Measurements from ENCODE around the gene CILP2. TPM values are rescaled to one million over a fixed set of nuclear protein-coding genes. Genes with fewer than 3 reads are reported as not detected.

CILP2 gene
- total RNA-seq, 2 donors from 2014 or later: 0.73 to 0.99 TPM

- no peak for ATAC-seq
- Mint-ChIP-seq H3K36me3 (ENCODE audit: low read depth) (peaks cover 2% of the 10 kb centered on the region), H3K27me3 (no peaks in the 10 kb centered on the region), H3K27ac (peak overlapping the region; percentile 96), H3K4me3 (no peak overlapping the region), H3K4me1 (peaks cover 32% of the 10 kb centered on the region)
- H3K9me3 ChIP-seq (ENCODE audit: control insufficient read depth, low read length, poor library complexity, severe bottlenecking): no peaks in the 10 kb centered on the region
- no peak for DNase-seq
Observed at GRCh38 chr19:19587771-19588170, 49.7 kb downstream of the CILP2 start.

GRCh38 chr19:19588546-19588945 is 50.5 kb downstream of the CILP2 start:
- peak overlapping the region; percentile 96 for H3K27ac Mint-ChIP-seq
- DNase-seq (no peak), ATAC-seq (no peak)
- H3K4me3 Mint-ChIP-seq: peak overlapping the region; percentile 59
- no peaks in the 10 kb centered on the region for H3K27me3 Mint-ChIP-seq
- H3K9me3 ChIP-seq (ENCODE audit: control insufficient read depth, low read length, poor library complexity, severe bottlenecking): no peaks in the 10 kb centered on the region
- peaks cover 31% of the 10 kb centered on the region for H3K4me1 Mint-ChIP-seq
- peaks cover 2% of the 10 kb centered on the region for H3K36me3 Mint-ChIP-seq (ENCODE audit: low read depth)

- H3K9me3 ChIP-seq (ENCODE audit: control insufficient read depth, low read length, poor library complexity, severe bottlenecking): no peaks in the 10 kb centered on the region
- ATAC-seq (peak; percentile 91), DNase-seq (peak; percentile 43 to 69 (median 54))
- Mint-ChIP-seq H3K4me1 (peaks cover 35% of the 10 kb centered on the region), H3K27ac (peak overlapping the region; percentile 96), H3K36me3 (ENCODE audit: low read depth) (peaks cover 4% of the 10 kb centered on the region), H3K27me3 (no peaks in the 10 kb centered on the region), H3K4me3 (peak overlapping the region; percentile 82)
Observed at GRCh38 chr19:19591133-19591825, 53.2 kb downstream of the CILP2 start.

GRCh38 chr19:19592690-19593089 is 54.6 kb downstream of the CILP2 start:
- peaks cover 4% of the 10 kb centered on the region for H3K36me3 Mint-ChIP-seq (ENCODE audit: low read depth)
- no peak for DNase-seq

GRCh38 chr19:19594381-19594780 is 56.3 kb downstream of the CILP2 start:
- no peak for ATAC-seq
- Mint-ChIP-seq H3K4me1 (peaks cover 51% of the 10 kb centered on the region), H3K27me3 (no peaks in the 10 kb centered on the region), H3K27ac (peak overlapping the region; percentile 100), H3K4me3 (no peak overlapping the region), H3K36me3 (ENCODE audit: low read depth) (peaks cover 4% of the 10 kb centered on the region)
- no peaks in the 10 kb centered on the region for H3K9me3 ChIP-seq (ENCODE audit: control insufficient read depth, low read length, poor library complexity, severe bottlenecking)
- no peak for DNase-seq

More at GRCh38 chr19:19592690-19593089, 54.6 kb downstream of the CILP2 start:
- ATAC-seq: no peak
- no peaks in the 10 kb centered on the region for H3K9me3 ChIP-seq (ENCODE audit: control insufficient read depth, low read length, poor library complexity, severe bottlenecking)
- H3K4me3 Mint-ChIP-seq: no peak overlapping the region
- H3K27me3 Mint-ChIP-seq: no peaks in the 10 kb centered on the region
- peak overlapping the region; percentile 96 for H3K27ac Mint-ChIP-seq
- H3K4me1 Mint-ChIP-seq: peaks cover 41% of the 10 kb centered on the region

- no peaks in the 10 kb centered on the region for H3K9me3 ChIP-seq (ENCODE audit: control insufficient read depth, low read length, poor library complexity, severe bottlenecking)
- H3K27me3 Mint-ChIP-seq: no peaks in the 10 kb centered on the region
- no peak for ATAC-seq
- H3K36me3 Mint-ChIP-seq (ENCODE audit: low read depth): peaks cover 4% of the 10 kb centered on the region
- no peak for DNase-seq
- peak overlapping the region; percentile 100 for H3K27ac Mint-ChIP-seq
- H3K4me1 Mint-ChIP-seq: peaks cover 43% of the 10 kb centered on the region
- H3K4me3 Mint-ChIP-seq: peak overlapping the region; percentile 19
Observed at GRCh38 chr19:19595171-19595701, 57.2 kb downstream of the CILP2 start.

Other genes starting within 250 kb of the CILP2 start
- 10 to 100 TPM; 50.8 to 60.2 TPM for gene SUGP1, start 217.8 kb upstream of the CILP2 start, total RNA-seq
- 100 to 1,000 TPM; 129 to 130 TPM for gene MAU2, start 217.4 kb upstream of the CILP2 start, total RNA-seq
- gene GATAD2A, start 132.6 kb upstream of the CILP2 start, total RNA-seq: 100 to 1,000 TPM; 129 to 153 TPM
- gene TSSK6, start 22.7 kb upstream of the CILP2 start, total RNA-seq: 1 to 10 TPM; 3.8 to 3.9 TPM
- 100 to 1,000 TPM; 175 to 195 TPM for gene NDUFA13, start 22.0 kb upstream of the CILP2 start, total RNA-seq
- 1 to 10 TPM; 3.0 to 6.1 TPM for gene YJEFN3, start 9.4 kb upstream of the CILP2 start, total RNA-seq
- gene PBX4, start 80.4 kb downstream of the CILP2 start, total RNA-seq: 10 to 100 TPM; 49.7 to 58.4 TPM
- gene LPAR2, start 90.0 kb downstream of the CILP2 start, total RNA-seq: 10 to 100 TPM; 66.5 to 67.2 TPM
- 10 to 100 TPM; 85.0 to 91.7 TPM for gene GMIP, start 105.4 kb downstream of the CILP2 start, total RNA-seq
- gene ATP13A1, start 125.4 kb downstream of the CILP2 start, total RNA-seq: 10 to 100 TPM; 91.4 to 98.8 TPM
- 10 to 100 TPM; 56.0 to 56.1 TPM for gene ZNF101, start 130.6 kb downstream of the CILP2 start, total RNA-seq
- 10 to 100 TPM; 18.7 to 22.5 TPM for gene ZNF14, start 194.8 kb downstream of the CILP2 start, total RNA-seq